ENCODE results near the gene GNAS-AS1. TPM values are rescaled to one million over a fixed set of nuclear protein-coding genes. Genes with fewer than 3 reads are reported as not detected.

The GNAS-AS1 gene
- total and polyA plus RNA-seq, 10 of the 15 experiments (the other 5 are each of a cell fraction or from before 2014, with no cell fraction given), result 0.06 to 2.7 (median 1.2) TPM

DNA sequence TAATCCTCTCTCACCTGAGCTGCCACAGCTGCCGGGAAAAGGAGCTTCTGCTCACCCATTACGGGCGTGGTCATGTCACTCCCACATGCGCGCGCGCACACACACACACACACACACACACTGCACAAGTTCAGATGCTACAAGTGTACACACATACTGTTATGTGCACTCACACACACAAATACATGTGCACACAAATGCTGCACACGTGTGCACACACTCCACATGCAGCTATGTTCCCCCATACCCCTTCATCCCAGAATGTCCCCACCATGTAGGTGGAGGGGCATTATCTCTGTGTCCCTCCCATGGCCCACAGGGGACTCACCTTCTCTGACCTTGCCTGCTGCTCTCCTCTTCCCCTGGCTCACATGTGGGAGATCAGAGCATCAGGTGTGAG is 37.3 kb downstream of the GNAS-AS1 start:
- Histone ChIP-seq H3K4me3 (no peak overlapping the region), H3K9ac (ENCODE audit: control insufficient read depth, insufficient read depth, low read length) (no peak overlapping the region), H3K4me1 (ENCODE audit: control insufficient read depth, insufficient read depth, low read length) (no peaks in the 10 kb centered on the region), H3K4me2 (ENCODE audit: control insufficient read depth, insufficient read depth) (no peak overlapping the region), H3K36me3 (ENCODE audit: control insufficient read depth in 2 of 2, insufficient read depth in 2 of 2, low read length in 1 of 2) (no peaks in the 10 kb centered on the region), H4K20me1 (ENCODE audit: control insufficient read depth, insufficient read depth) (no peaks in the 10 kb centered on the region; the same call in 1 of the 2 replicates), H3K79me2 (ENCODE audit: control insufficient read depth, insufficient read depth, low read length) (no peaks in the 10 kb centered on the region), H2AFZ (ENCODE audit: control insufficient read depth, low read depth, low read length) (no peak overlapping the region), H3K9me3 (replicated peaks; ENCODE audit: control insufficient read depth, insufficient read depth, low read length) (no peaks in the 10 kb centered on the region), H3K27ac (ENCODE audit: control insufficient read depth, insufficient read depth) (no peak overlapping the region), H3K27me3 (replicated peaks in 1 of 2; ENCODE audit: control insufficient read depth in 2 of 2, insufficient read depth in 2 of 2, low read length in 1 of 2) (no peaks in the 10 kb centered on the region; a peak in 2 of 4 replicates)
- DNase-seq (ENCODE audit: low read depth, low spot score) (no peak), FAIRE-seq (no peak), ATAC-seq (no peak)
- 73% methylated on average over 8 of the region's 8 CpGs for WGBS (ENCODE audit: insufficient coverage, insufficient replicate concordance, low lambda C conversion rate, missing lambda C conversion rate)
- ChIA-PET SMC1A (ENCODE audit: uncharacterized antibody, unreplicated experiment) (no interaction called here), RAD21 (ENCODE audit: unreplicated experiment) (interaction anchor here (0.7 kb wide), 1 partner anchor 399 kb away, joined by 4 read pairs; no protein-coding TSS in a partner anchor), CTCF (no interaction called here), POLR2A (no interaction called here)
- no TSS peak for BruUV-seq (replicated peaks)
- TF ChIP-seq, protein P1, sequence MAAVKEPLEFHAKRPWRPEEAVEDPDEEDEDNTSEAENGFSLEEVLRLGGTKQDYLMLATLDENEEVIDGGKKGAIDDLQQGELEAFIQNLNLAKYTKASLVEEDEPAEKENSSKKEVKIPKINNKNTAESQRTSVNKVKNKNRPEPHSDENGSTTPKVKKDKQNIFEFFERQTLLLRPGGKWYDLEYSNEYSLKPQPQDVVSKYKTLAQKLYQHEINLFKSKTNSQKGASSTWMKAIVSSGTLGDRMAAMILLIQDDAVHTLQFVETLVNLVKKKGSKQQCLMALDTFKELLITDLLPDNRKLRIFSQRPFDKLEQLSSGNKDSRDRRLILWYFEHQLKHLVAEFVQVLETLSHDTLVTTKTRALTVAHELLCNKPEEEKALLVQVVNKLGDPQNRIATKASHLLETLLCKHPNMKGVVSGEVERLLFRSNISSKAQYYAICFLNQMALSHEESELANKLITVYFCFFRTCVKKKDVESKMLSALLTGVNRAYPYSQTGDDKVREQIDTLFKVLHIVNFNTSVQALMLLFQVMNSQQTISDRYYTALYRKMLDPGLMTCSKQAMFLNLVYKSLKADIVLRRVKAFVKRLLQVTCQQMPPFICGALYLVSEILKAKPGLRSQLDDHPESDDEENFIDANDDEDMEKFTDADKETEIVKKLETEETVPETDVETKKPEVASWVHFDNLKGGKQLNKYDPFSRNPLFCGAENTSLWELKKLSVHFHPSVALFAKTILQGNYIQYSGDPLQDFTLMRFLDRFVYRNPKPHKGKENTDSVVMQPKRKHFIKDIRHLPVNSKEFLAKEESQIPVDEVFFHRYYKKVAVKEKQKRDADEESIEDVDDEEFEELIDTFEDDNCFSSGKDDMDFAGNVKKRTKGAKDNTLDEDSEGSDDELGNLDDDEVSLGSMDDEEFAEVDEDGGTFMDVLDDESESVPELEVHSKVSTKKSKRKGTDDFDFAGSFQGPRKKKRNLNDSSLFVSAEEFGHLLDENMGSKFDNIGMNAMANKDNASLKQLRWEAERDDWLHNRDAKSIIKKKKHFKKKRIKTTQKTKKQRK (IDR thresholded peaks at IDR 0.05; ENCODE audit: low read depth, low read length), result no peak
- TF ChIP-seq ZZZ3 (IDR thresholded peaks at IDR 0.05; ENCODE audit: control insufficient read depth, insufficient read length, low read depth) (no peak), JUND (IDR thresholded peaks at IDR 0.05; ENCODE audit: low read depth, low read length) (no peak)
- intact Hi-C loops (cut with micrococcal nuclease; ENCODE audit: unreplicated experiment), result no loop called here
- in situ Hi-C loops (cut with MboI), result no loop called here

DNA sequence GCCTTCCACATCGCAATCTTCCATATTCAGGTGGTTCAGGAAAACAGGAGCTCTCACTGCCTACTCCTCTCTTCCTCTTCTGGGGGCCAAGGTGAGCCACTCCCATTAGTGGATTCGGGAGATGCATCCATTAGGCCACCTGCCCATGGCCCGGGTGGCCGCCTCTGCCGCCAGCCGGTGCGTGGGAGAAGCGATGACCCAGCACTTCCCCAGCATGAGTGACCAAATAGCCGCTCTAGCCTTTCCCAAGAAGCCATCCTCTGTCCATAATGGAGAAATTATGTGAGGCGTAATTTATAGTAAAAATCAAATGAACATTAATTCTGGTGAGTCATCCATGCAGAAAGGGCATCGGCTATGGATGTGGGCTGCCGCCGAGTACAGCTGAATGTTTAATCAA is 39.4 kb downstream of the GNAS-AS1 start:
- Histone ChIP-seq H3K4me3 (no peak overlapping the region), H3K9ac (ENCODE audit: control insufficient read depth, insufficient read depth, low read length) (no peak overlapping the region), H3K4me2 (ENCODE audit: control insufficient read depth, insufficient read depth) (no peak overlapping the region), H2AFZ (ENCODE audit: control insufficient read depth, low read depth, low read length) (no peak overlapping the region), H3K27ac (ENCODE audit: control insufficient read depth, insufficient read depth) (no peak overlapping the region), H3K79me2 (ENCODE audit: control insufficient read depth, insufficient read depth, low read length) (no peaks in the 10 kb centered on the region), H3K27me3 (replicated peaks in 1 of 2; ENCODE audit: control insufficient read depth in 2 of 2, insufficient read depth in 2 of 2, low read length in 1 of 2) (no peaks in the 10 kb centered on the region; a peak in 2 of 4 replicates), H3K36me3 (ENCODE audit: control insufficient read depth in 2 of 2, insufficient read depth in 2 of 2, low read length in 1 of 2) (no peaks in the 10 kb centered on the region), H4K20me1 (ENCODE audit: control insufficient read depth, insufficient read depth) (no peaks in the 10 kb centered on the region; the same call in 1 of the 2 replicates), H3K9me3 (replicated peaks; ENCODE audit: control insufficient read depth, insufficient read depth, low read length) (no peaks in the 10 kb centered on the region), H3K4me1 (ENCODE audit: control insufficient read depth, insufficient read depth, low read length) (no peaks in the 10 kb centered on the region)
- FAIRE-seq (no peak), DNase-seq (ENCODE audit: low read depth, low spot score) (no peak), ATAC-seq (no peak)
- 88% methylated on average over 13 of the region's 13 CpGs for WGBS (ENCODE audit: insufficient coverage, insufficient replicate concordance, low lambda C conversion rate, missing lambda C conversion rate)
- ChIA-PET POLR2A (no interaction called here), CTCF (no interaction called here), SMC1A (ENCODE audit: uncharacterized antibody, unreplicated experiment) (no interaction called here), RAD21 (ENCODE audit: unreplicated experiment) (no interaction called here)
- intact Hi-C loops (cut with micrococcal nuclease; ENCODE audit: unreplicated experiment) (no loop called here), in situ Hi-C loops (cut with MboI) (no loop called here)
- BruUV-seq (replicated peaks), result no TSS peak
- TF ChIP-seq CREB1 (IDR thresholded peaks at IDR 0.05; ENCODE audit: low read depth) (no peak), ZNF274 (IDR thresholded peaks at IDR 0.05; ENCODE audit: insufficient read depth, insufficient read length) (no peak), CBX3 (IDR thresholded peaks at IDR 0.05; ENCODE audit: borderline replicate concordance, low read depth) (no peak), YY1 (IDR thresholded peaks at IDR 0.05; ENCODE audit: low read depth, low read length) (no peak), CREM (IDR thresholded peaks at IDR 0.05; ENCODE audit: low read depth) (no peak)
- TF ChIP-seq, protein P2, sequence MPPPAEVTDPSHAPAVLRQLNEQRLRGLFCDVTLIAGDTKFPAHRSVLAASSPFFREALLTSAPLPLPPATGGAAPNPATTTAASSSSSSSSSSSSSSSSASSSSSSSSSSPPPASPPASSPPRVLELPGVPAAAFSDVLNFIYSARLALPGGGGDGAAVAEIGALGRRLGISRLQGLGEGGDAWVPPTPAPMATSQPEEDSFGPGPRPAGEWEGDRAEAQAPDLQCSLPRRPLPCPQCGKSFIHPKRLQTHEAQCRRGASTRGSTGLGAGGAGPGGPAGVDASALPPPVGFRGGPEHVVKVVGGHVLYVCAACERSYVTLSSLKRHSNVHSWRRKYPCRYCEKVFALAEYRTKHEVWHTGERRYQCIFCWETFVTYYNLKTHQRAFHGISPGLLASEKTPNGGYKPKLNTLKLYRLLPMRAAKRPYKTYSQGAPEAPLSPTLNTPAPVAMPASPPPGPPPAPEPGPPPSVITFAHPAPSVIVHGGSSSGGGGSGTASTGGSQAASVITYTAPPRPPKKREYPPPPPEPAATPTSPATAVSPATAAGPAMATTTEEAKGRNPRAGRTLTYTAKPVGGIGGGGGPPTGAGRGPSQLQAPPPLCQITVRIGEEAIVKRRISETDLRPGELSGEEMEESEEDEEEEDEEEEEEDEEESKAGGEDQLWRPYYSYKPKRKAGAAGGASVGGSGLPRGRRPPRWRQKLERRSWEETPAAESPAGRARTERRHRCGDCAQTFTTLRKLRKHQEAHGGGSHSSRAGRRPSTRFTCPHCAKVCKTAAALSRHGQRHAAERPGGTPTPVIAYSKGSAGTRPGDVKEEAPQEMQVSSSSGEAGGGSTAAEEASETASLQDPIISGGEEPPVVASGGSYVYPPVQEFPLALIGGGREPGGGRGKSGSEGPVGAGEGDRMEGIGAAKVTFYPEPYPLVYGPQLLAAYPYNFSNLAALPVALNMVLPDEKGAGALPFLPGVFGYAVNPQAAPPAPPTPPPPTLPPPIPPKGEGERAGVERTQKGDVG (CRISPR knock-in tag; IDR thresholded peaks at IDR 0.05), result no peak
- TF ChIP-seq, protein P3, sequence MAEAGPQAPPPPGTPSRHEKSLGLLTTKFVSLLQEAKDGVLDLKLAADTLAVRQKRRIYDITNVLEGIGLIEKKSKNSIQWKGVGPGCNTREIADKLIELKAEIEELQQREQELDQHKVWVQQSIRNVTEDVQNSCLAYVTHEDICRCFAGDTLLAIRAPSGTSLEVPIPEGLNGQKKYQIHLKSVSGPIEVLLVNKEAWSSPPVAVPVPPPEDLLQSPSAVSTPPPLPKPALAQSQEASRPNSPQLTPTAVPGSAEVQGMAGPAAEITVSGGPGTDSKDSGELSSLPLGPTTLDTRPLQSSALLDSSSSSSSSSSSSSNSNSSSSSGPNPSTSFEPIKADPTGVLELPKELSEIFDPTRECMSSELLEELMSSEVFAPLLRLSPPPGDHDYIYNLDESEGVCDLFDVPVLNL (IDR thresholded peaks at IDR 0.05; ENCODE audit: low read depth, low read length), result no peak
